ENCODE data around the gene PPM1E.

The PPM1E gene

DNA sequence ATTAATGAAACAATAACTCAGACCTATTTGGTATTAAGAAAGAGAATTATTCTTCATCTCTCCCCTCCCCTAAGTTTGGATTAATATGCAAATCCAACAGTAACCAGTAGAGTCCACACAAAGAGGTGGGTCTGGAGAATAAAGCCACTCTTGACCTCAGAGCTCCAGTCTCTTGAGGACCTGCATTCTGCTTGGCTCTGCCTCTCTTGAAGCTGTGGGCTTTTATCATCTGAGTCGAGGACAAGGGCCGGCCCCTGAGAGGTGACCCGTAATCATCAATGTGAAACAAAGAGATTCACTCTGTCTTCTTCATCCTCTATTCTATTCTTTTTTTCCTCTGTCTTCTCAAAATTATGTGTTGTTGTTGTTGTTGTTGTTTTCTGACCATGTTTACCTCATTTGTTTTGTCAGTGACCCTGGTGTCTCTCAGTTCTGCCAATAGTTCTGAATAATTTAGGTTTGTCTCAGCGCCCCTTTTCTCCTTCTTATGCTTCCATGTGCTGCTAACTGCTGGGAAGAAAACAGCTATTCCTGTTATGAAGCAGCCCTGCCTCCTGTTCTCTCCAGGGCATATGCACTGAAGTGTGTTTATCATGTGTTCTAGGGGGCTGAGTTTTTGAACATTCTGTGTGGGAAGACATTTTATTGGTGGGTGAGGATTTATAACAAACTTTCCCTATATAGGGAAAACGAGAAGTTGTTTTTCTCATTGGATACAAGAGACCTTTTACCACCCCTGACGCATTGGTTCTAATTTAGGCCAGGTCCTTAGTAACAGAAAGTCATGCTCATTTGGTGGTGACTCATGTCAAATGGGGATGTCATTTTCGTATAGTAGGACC lies 215.2 kb downstream of the PPM1E start:
- no peak overlapping the region for H3K4me3 ChIP-seq (ENCODE audit: low read length)
- TF ChIP-seq ZNF274 (IDR thresholded peaks at IDR 0.05; ENCODE audit: low read depth, low read length), result no peak

DNA sequence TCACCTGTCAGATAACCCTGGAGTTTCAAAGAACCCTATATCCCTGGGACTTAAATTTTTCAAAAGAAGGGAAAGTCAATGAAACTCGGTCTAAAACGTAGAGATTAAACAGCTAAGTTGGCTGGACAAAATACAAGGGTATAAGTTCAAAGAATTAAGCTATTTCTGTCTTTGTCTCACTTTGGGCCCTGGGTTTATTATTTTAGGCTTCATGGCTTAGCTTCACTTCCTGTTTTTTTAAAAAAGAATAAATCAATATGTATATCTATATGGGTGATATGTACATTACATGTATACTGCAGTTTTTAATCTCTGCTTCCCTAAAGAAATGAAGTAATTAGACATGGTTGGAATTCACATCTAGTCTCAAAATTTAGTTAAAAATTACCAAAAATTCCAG lies 218.7 kb downstream of the PPM1E start:
- no peak for TF ChIP-seq ZNF274 (IDR thresholded peaks at IDR 0.05; ENCODE audit: low read depth, low read length)
- no peak overlapping the region for H3K4me3 ChIP-seq (ENCODE audit: low read length)

DNA sequence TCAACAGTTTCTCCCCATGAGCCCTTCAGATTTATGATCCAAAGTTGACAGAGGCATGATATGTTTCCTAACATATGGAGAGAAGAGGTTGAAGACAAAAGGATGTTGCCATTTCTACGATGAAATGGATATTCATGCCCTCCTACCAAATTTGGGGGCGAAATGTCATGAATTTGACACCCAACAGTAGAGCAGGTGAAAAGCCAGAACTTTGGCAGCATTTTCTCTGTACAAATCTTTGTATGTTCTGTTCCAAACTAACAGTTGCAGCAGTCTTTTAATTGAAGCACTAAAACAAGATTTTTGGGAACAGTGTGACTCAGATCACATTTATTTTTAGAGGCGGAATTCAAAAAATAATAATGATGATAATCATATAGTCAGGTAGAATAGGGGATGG lies 220.9 kb downstream of the PPM1E start:
- TF ChIP-seq ZNF274 (IDR thresholded peaks at IDR 0.05; ENCODE audit: low read depth, low read length), result no peak

DNA sequence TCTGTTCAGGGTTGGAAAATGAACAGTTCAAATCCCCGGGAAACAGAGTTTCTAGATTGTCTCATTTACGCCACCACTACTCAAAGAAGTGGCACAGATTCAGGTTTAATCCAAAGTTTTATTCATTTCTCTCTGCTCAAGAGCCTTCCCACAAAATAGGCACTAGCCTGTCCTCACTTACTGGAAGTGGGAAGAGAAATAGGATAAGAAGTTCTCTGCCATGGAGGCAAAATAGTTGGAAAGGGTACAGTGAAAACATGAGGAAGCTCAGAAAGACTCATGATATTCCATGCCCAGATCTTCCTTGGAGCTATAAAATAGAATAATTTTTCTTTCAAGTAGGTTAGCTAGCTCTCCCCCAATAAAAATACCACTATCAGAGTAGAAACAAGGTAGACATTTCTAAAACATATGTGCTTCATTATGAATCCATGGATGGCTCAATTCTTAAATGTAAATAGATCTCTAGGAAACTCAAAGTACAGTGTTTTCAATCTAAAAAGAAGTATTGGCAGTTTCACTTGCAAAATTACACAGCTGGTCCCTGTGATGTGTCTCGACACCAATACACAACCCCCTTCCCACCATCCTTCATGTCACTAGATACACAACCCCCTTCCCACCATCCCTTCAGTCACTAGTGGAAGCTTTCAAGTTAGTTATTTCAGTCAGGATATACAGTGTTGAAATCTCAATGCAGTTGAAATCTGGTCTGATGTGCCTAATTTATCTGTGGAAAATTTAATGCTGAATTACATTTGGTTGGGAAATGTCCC lies 225.2 kb downstream of the PPM1E start:
- TF ChIP-seq ZNF274 (IDR thresholded peaks at IDR 0.05; ENCODE audit: low read depth, low read length), result no peak
- H3K4me3 ChIP-seq (ENCODE audit: low read length), result no peak overlapping the region

More for the DNA sequence above, 220.9 kb downstream of the PPM1E start:
- H3K4me3 ChIP-seq (ENCODE audit: low read length), result no peak overlapping the region

DNA sequence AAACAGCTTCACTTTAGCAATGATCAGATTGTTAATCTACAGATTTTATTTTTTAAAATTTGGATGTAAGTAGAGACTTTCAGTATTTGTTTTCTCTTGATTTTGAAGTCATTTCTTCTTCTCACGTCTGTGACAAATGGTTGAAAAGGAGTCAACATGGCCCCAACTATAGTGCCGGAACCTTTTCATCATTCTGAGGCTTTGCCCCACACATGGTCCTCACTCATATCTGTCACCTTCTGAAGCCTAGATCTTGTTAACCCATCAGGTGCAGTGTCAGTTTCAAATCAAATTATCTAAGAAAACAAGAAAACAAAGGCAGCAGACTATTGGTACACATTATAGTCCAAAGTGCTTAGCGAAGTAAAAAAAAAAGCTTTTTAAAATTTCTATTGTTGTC lies 227.0 kb downstream of the PPM1E start:
- H3K4me3 ChIP-seq (ENCODE audit: low read length), result no peak overlapping the region
- no peak for TF ChIP-seq ZNF274 (IDR thresholded peaks at IDR 0.05; ENCODE audit: low read depth, low read length)

DNA sequence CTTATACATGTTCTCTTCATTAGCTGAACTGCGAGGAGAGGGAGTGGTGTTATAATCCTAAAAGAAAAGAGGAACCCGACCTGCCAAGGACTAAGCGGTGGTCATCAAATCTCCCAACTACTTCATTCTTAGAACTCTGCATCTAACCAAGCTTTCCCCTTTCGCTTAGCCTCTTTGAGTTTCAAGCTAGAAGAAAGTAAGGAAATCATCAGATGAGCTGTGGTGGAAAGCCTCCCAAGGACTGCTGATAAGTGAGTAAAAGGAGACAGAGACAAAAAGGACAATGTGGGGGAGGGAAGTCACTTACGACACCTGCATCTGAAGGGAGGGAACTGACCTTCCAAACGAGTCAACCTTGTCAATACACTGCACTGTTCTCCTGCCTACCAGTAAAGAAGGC lies 229.7 kb downstream of the PPM1E start:
- no peak for TF ChIP-seq ZNF274 (IDR thresholded peaks at IDR 0.05; ENCODE audit: low read depth, low read length)
- H3K4me3 ChIP-seq (ENCODE audit: low read length), result no peak overlapping the region

DNA sequence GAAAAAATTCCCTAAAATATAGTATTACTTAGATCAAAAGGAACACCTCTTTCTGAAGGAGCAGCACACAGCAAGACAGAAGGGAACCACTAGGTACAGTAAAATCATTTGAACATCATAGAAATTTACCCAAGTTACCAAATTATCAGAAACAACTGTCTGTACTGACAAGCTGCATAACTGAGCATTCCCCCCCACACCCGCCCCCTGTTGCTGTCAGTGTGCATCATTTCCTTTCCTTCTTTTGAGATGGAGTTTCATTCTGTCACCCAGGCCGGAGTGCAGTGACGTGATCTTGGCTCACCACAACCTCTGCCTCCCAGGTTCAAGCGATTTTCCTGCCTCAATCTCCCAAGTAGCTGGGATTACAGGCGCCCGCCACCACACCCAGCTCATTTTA lies 230.3 kb downstream of the PPM1E start:
- no peak for TF ChIP-seq ZNF274 (IDR thresholded peaks at IDR 0.05; ENCODE audit: low read depth, low read length)
- no peak overlapping the region for H3K4me3 ChIP-seq (ENCODE audit: low read length)

DNA sequence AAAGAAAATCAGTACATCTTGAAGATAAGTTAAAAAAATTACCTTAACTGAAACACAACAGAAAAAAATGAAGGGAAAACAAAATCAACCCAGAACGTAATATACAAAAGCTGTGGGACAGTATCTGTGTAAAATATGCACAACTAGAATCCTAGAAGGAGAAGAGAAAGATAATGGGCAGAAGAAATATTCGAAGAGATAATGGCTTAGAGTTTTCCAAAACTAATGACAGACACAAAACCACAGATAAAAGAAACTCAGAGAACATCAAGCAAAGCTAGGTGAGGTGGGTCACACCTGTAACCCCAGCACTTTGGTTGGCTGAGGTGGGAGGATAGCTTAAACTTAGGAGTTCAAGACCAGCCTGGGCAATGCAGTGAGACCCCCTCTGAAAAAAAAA lies 234.0 kb downstream of the PPM1E start:
- no peak for TF ChIP-seq ZNF274 (IDR thresholded peaks at IDR 0.05; ENCODE audit: low read depth, low read length)
- no peak overlapping the region for H3K4me3 ChIP-seq (ENCODE audit: low read length)

DNA sequence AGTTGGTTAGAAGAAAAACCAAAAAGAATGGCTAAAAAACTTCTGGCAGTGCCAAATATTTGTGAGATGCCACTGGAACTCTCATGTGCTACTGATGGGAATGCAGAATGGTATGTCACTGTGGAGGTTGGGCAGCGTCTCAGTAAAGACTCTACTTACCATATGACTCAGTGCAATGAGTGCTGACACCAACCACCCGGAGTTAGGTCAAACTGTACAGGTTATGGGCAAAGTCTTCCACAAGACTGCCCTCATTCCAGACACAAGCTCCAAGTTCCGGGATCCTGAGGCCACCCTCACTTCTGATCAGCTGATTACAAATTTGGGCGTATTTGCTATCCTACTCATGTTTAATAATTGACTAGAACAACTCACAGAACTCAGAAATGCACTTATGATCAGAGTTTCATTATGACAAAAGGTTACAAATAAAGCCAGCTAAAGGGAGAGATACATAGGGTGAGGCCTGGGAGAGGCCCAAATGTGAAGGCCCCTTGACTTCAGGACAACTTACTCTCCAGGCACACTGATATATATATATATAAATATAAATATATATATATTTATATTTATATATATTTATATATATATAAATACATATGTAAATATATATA lies 236.2 kb downstream of the PPM1E start:
- TF ChIP-seq ZNF274 (IDR thresholded peaks at IDR 0.05; ENCODE audit: low read depth, low read length), result no peak
- no peak overlapping the region for H3K4me3 ChIP-seq (ENCODE audit: low read length)

DNA sequence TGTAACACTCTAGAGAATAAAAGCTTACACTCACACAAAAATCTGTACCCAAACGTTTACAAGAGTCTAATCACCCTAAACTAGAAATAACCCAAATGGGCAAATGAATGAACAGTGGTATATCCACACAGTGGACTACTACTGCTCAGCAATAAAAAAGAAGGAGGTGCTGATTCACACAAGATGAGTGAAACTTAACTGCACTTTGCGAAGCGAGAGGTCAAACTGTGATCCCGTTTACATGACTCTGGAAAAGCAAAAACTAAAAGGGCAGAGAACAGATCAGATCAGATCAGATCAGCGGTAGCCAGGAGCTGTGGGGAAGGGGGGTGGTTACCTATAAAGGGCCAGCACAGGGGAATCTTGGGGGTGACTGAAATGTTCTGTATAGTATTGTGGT lies 237.7 kb downstream of the PPM1E start:
- TF ChIP-seq ZNF274 (IDR thresholded peaks at IDR 0.05; ENCODE audit: low read depth, low read length), result no peak
- H3K4me3 ChIP-seq (ENCODE audit: low read length), result no peak overlapping the region

DNA sequence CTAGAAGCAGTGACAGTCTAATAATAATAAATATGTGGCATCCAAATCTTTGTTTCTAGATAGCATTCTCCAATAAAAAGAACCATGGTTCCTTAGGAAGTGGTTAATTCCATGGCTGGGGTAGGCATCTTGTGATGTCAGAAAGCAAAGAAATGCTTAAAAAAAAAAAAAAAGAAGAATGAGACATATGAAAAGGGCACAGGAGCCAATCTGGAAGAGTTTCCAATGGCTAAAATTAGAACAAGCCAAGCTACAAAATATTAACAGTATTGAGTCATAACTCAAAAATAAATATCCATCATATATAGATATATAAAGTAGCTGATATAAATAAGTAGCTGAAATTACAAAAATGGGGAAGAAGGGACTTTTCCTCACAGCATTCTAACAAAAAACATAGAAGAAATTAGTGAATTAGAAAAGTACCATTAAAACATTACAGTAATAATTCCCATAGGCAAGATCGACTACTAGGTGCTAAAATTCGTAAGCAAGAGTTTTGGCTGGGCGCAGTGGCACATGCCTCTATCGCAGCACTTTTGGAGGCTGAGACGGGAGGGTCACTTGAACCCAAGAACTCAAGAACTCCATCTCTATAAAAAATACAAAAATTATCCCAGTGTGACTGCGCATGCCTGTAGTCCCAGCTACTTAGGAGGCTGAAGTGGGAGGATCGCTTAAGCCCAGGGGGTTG lies 239.7 kb downstream of the PPM1E start:
- H3K4me3 ChIP-seq (ENCODE audit: low read length), result no peak overlapping the region
- TF ChIP-seq ZNF274 (IDR thresholded peaks at IDR 0.05; ENCODE audit: low read depth, low read length), result no peak

DNA sequence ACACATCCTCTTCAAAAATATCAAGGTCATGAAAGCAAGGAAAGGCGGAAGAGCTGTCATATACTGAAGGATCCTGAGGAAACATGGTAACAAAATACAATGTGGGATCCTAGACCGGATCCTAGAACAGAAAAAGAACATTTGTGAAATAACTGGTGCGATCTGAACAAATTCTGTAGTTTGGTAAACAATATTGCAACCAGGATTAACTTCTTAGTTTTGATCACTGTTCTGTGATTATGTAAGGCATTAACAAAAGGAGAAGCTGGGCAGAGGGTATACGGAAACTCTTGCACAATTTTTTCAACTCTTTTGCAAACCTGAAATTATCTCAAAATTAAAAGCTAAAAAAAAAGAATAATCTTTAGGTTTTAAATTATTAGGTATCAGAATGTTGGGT lies 241.3 kb downstream of the PPM1E start:
- no peak for TF ChIP-seq ZNF274 (IDR thresholded peaks at IDR 0.05; ENCODE audit: low read depth, low read length)
- no peak overlapping the region for H3K4me3 ChIP-seq (ENCODE audit: low read length)

DNA sequence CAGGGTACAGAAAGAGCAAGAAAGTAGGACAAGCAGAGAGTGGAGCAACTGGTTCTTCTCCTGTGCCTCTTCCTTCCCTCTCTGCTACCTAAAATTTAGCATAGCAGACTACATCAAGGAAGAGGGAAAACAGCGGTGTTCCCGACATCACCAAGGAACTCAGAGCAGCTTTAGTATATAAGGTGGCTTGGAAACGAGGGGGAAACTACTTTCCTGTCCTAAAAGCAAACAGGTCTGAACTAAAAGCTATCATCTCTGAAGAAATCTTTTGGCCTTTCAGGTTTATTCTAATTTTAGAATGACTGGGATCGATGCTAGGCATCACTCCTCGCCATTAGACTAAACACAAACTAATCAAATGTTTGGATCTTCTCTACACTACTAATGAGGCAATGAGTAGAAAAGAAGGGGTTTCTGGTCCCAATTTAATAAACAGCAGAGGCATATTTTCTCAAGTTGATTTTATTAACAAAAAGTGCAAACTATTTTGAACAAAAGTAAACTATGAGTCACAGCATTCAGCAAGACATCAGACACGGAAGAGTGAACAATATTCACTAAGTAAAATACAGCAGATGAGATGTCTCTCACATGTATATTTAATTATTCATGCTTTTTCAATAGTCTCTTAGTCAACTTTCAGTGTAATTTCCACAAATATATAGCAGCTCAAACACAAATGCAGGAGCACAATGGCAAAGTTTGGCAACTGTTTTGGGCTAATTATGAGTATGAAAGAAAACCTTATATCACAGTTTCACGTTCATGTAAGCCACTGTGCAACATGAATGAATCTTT lies 242.3 kb downstream of the PPM1E start:
- no peak for TF ChIP-seq ZNF274 (IDR thresholded peaks at IDR 0.05; ENCODE audit: low read depth, low read length)
- H3K4me3 ChIP-seq (ENCODE audit: low read length), result no peak overlapping the region
